SK-N-SH (cell line): ENCODE data around the gene TMEM62.
"Not testable (repeated sequence)": the region's sequence is repeated elsewhere in the genome, so short reads cannot be mapped to it uniquely, and the experiment has no call there.

ENCODE experiments used
- CTCF ChIP-seq: fragments of 200-600 bp; sonication (generic); IDR thresholded peaks from 2 replicates; pipeline ENCODE4 v1.6.1; 2017; ENCODE audit warnings: antibody characterized with exemption, mild to moderate bottlenecking, moderate library complexity
- MAX ChIP-seq: IDR thresholded peaks from 2 replicates; pipeline ENCODE4 v1.4.0; 2012; ENCODE audit warnings: low read depth
- POLR2AphosphoS5 ChIP-seq: IDR thresholded peaks from 2 replicates; pipeline ENCODE4 v1.6.1; 2012; ENCODE audit warnings: low read depth, low read length
- RCOR1 ChIP-seq: fragments of 150-350 bp; IDR thresholded peaks from 2 replicates; pipeline ENCODE4 v1.6.1; 2017; ENCODE audit warnings: antibody characterized with exemption, low read length
- REST ChIP-seq: IDR thresholded peaks from 2 replicates; pipeline ENCODE4 v1.6.1; 2012; ENCODE audit warnings: mild to moderate bottlenecking, low read depth, low read length, moderate library complexity
- SMC3 ChIP-seq: IDR thresholded peaks from 2 replicates; pipeline ENCODE4 v1.6.1; 2012; ENCODE audit warnings: low read depth, low read length, improper control_type of control experiment

- TF ChIP-seq CTCF, SMC3, RCOR1, POLR2AphosphoS5, MAX, REST: not testable (repeated sequence)
These were observed 64.4 kb downstream of the TMEM62 start for GRCh38 chr15:43197773-43198172.
